Hindlimb muscle (tissue), 1 donor: ENCODE results near the gene ATG13. TPM values are rescaled to one million over a fixed set of nuclear protein-coding genes. Genes with fewer than 3 reads are reported as not detected.

Source experiments
- polyA plus RNA-seq: library from polyadenylated mRNA; unstranded; fragments of 120-200 nt; gene quantifications from one replicate; pipeline ENCODE4 v1.2.1, GENCODE V29; 2013; ENCODE audit not compliant: insufficient read length

ATG13 gene
- polyA plus RNA-seq, 1 donor: 38.7 TPM

Other genes starting within 250 kb of the ATG13 start
- 185 TPM for gene MDK, start 235.9 kb upstream of the ATG13 start, polyA plus RNA-seq
- not detected for gene CHRM4, start 225.8 kb upstream of the ATG13 start, polyA plus RNA-seq
- 15.1 TPM for gene AMBRA1, start 23.5 kb upstream of the ATG13 start, polyA plus RNA-seq
- 3.5 TPM for gene HARBI1, start 326 bp upstream of the ATG13 start, polyA plus RNA-seq
- gene ARHGAP1, start 83.1 kb downstream of the ATG13 start, polyA plus RNA-seq: 38.5 TPM
- 7.9 TPM for gene ZNF408, start 83.5 kb downstream of the ATG13 start, polyA plus RNA-seq
- gene F2, start 101.7 kb downstream of the ATG13 start, polyA plus RNA-seq: not detected
- gene CKAP5, start 228.7 kb downstream of the ATG13 start, polyA plus RNA-seq: 47.7 TPM